Activated CD4-positive, alpha-beta T cell treated with anti-CD3 and anti-CD28 coated beads for 4 hours (primary cell): ENCODE data around the gene RNF187.

ENCODE experiments used
- DNase-seq, 2 donors: peaks; one replicate each; pipeline ENCODE4 v3.0.0-alpha.2; 2020

RNF187 gene

DNA sequence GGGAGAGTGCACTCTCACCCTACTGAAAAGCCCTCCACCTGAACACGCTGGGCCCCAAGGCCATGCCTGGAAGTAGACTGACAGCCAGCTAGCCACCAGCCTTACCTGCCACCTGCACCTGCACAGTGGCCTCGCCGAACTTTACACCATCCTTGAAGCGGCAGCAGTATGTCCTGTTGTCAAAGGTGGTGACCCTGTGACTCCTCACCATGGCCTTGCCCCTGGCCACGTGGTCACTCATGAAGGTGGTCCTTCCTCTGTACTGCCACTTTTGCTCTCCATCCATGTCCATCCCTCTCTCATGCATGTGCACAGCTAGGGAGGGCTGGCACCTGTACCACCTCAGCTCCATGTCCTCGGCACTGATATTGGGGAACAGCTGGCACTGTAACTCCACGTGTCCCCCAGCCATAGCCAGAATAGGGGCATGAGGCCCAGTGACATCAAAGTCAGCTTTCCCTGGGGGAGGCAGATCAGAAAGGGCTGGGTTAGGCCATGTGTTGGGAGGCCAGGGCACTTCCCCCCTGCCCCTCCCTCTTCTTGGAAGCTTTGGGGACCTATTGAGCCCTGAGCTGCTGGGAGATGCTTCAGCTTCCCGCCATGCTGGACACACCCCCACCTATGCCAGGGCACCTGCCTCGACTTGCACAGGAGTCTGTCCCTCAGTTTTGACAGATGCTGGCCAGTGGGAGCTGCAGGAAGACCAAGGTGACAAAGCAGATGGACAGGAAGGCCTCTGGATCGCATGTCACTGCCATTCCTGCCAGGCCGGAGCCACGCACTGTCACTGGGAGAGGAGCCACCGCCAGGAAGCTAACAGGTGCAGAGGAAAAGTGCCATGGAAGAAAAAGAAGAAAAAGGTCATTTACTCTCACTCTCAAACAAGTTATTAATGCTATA lies 24.6 kb downstream of the RNF187 start:
- DNase-seq = no peak

- DNase-seq = no peak
These were observed 25.6 kb downstream of the RNF187 start for GRCh38 chr1:228512781-228513198.

DNA sequence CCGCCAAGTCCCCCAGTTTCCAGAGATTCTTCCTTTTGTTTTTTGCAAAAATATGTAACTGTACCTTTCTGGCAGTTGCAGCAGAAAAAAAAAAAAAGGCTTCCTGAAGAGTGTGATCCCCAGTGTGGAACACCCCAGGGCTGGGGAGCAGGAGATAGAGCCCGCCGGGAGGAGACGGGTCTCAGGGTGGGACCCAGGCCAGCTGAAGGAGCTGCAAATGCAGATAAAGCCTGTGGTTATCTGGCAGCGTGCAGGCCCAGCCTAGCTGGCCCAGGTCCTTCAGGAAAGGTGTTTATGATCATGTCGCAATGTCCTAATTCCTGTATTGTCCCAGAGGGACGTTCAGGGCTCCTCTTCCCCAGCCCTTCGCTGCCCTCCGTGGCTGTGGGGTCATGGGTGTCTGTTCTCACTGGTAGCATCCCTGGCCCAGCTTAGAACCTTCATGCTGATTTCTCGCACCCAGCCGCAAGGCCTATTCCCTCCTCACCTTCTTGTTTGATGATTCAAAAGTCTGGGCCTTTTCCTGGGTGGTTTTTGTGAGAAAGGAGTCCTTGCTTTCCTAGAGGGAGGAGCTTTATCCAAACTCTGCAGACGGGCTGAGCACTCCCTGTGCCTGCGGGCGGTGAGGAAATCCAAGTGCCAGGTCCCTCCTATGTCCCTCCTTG lies 26.2 kb downstream of the RNF187 start:
- DNase-seq = no peak

- no peak for DNase-seq
These were observed 27.2 kb downstream of the RNF187 start for GRCh38 chr1:228514421-228514820.

DNA sequence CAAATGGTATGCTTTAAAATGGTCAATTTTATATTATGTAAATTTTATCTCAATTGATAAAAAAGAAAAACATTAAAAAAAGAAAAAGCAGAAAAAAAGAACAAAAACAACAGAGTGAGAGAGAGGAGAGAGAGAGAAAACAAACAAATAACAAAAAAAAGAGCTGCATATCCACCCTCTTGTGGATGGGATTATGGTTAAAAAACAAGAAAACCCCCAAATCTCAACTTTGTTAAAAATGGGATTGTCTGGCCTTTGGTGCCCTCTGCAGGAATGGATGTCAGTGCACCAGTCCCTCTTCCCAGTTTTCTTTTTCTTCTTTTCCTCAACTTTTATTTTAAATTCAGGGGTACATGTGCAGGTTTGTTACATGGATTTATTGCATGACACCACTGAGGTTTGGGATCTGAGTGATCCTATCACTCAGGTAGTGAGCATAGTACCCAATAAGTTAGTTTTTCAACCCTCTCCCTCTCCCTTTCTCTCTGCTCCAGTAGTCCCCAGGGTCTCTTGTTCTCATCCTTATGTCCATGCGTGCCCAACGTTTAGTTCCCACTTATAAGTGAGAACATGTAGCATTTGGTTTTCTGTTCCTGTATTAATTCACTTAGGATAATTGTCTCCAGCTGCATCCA lies 28.1 kb downstream of the RNF187 start:
- DNase-seq = peak; percentile 20 to 28

GRCh38 chr1:228517655-228518054 lies 30.5 kb downstream of the RNF187 start:
- no peak for DNase-seq

GRCh38 chr1:228527596-228527995 lies 40.4 kb downstream of the RNF187 start:
- DNase-seq = no peak

DNA sequence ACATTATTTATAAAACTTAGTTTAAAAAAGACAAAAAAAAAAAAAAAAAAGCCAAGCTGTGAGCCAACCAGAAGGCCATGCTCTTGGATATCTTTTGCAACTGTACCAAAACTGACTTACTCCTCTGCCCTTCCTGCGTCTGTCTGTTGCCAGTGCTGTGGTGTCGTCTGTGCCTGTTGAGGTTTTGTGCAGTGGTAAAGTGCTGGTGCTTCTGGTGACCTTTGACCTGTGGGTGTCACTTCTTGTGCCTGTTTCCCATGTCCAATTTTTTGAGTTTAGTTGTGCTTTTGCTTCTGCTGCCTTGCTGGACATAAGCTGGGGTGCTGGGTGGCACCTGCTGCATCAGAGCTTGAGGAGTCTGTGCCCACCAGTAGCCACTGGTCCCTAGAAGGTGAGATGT lies 41.4 kb downstream of the RNF187 start:
- DNase-seq = no peak

DNA sequence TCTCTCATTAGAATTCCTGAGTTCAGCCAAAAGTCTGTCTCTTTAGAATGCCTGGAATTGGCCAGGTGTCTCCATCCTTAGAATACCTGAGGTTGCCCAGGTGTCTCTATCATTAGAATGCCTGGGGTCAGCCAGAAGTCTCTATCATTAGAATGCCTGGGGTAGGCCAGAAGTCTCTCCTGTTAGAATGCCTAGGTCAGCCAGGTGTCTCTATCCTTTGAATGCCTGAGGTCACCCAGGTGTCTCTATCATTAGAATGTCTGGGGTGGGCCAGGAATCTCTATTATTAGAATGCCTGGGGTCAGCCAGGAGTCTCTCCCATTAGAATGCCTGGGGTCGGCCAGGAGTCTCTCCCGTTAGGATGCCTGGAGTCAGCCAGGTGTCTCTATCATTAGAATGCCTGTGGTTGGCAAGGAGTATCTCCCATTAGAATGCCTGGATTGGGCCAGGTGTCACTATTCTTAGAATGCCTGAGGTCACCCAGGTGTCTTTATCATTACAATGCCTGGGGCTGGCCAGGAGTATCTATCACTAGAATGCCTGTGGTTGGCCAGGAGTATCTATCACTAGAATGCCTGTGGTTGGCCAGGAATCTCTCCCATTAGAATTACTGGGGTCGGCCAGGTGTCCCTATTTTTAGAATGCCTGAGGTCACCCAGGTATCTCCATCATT lies 43.0 kb downstream of the RNF187 start:
- DNase-seq = no peak

GRCh38 chr1:228530951-228531731 lies 44.0 kb downstream of the RNF187 start:
- no peak for DNase-seq

- no peak for DNase-seq
These were observed 51.6 kb downstream of the RNF187 start for GRCh38 chr1:228538831-228539230.

- DNase-seq = no peak
These were observed 53.2 kb downstream of the RNF187 start for GRCh38 chr1:228540161-228540917.

DNA sequence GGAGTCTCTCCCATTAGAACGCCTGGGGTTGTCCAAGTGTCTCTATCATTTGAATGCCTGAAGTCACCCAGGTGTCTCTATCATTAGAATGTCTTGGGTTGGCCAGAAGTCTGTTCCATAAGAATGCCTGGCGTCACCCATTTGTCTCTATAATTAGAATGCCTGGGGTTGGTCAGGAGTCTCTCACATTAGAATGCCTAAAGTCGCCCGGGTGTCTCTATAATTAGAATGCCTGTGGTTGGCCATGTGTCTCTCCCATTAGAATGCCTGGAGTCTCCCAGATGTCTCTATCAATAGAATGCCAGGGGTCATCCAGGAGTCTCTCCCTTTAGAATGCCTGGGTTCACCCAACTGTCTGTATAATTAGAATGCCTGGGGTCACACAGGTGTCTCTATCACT lies 54.5 kb downstream of the RNF187 start:
- DNase-seq = no peak

DNA sequence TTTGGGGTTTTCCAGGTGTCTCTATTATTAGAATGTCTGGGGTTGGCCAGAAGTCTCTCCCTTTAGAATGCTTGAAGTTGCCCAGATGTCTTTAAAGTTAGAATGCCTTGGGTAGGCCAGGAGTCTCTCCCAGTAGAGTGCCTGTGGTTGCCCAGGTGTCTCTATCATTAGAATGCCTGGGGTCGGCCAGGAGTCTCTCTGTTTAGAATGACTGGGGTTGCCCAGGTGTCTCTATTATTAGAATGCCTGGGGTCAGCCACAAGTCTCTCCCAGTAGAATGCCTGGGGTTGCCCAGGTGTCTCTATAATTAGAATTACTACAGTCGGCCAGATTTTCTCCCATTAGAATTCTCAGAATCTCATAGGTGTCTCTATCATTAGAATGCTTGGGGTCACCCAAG lies 55.2 kb downstream of the RNF187 start:
- DNase-seq = no peak

GRCh38 chr1:228542981-228543380 lies 55.8 kb downstream of the RNF187 start:
- DNase-seq = no peak

DNA sequence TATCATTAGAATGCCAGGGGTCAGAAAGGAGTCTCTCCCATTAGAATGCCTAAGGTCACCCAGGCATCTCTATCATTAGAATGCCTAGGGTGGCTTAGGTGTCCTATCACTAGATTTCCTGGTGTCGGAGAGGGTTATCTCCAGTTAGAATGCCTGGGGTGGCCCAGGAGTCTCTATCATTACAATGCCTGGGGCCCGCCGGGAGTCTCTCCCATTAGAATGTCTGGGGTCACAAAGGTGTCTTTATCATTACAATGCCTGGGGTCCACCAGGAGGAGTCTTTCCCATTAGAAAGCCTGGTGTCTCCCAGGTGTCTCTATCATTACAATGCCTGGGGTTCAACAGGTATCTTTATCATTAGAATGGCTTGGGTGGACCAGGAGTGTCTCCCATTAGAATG lies 56.2 kb downstream of the RNF187 start:
- no peak for DNase-seq

GRCh38 chr1:228544021-228544850 lies 57.1 kb downstream of the RNF187 start:
- DNase-seq = no peak

- no peak for DNase-seq
These were observed 57.9 kb downstream of the RNF187 start for GRCh38 chr1:228544921-228545591.
